Hindlimb muscle (tissue), 1 donor: ENCODE data around the gene EGFR. TPM values are rescaled to one million over a fixed set of nuclear protein-coding genes. Genes with fewer than 3 reads are reported as not detected.

Experiments
- DNase-seq: peaks from one replicate; pipeline ENCODE4 v3.0.0-alpha.2; 2013
- polyA plus RNA-seq: library from polyadenylated mRNA; unstranded; fragments of 120-200 nt; gene quantifications from one replicate; pipeline ENCODE4 v1.2.1, GENCODE V29; 2013; ENCODE audit not compliant: insufficient read length

The EGFR gene
- polyA plus RNA-seq, 1 donor: 21.0 TPM

DNA sequence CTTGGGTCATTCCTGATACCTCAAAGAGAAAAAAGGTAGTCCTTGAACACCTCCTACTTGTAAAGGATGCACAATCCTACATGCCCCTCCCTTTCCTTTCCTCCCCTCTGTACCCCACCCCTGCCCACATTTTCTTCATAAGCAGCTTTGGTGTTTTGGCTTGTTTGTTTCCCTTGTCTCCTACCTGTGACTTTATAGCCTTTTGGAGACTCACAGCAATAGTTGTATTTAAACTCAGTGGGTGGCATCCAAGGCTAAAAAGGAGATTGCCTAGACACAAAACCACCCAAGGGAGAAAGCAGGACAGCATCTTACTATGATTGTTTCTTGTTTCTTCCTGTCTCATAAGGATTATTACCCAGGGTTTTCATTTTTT is 63.4 kb downstream of the EGFR start:
- DNase-seq: no peak

DNA sequence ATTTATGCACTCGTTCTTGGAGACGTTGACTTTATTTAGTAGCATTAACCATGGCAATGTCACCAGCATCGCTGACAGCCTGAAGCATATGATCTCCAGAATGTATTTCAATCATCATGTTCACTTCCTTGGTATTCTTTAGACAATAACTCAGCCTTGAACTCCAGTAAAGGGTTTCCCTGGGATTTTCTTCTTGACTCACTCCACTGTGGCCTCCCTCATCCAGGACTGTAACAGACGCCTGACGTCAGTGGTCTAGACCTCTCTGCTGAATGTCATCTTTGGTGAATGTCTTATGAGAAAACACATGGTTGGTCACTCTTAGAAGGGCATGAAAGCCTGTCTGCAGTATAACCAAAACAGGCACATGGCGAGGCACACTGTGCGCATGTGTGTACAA is 64.4 kb downstream of the EGFR start:
- DNase-seq: no peak

DNA sequence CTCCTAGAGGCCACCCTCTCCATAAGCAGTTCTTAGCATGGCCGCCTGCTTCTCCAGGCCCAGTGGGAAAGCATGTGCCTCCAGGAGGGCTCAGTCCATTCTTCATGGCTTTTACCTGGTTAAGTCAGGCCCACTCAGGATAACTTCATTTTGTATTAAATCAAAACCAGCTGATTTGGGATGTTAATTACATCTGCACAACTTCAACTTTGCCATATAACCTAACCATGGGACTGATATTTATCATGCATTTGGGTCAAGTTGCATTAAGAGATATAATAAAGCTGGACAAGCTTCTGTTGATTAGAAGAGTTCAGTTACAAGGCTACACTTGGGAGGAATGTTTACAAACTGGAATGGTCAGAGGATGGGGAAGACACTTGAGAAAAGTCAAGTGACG is 65.5 kb downstream of the EGFR start:
- DNase-seq: no peak

DNA sequence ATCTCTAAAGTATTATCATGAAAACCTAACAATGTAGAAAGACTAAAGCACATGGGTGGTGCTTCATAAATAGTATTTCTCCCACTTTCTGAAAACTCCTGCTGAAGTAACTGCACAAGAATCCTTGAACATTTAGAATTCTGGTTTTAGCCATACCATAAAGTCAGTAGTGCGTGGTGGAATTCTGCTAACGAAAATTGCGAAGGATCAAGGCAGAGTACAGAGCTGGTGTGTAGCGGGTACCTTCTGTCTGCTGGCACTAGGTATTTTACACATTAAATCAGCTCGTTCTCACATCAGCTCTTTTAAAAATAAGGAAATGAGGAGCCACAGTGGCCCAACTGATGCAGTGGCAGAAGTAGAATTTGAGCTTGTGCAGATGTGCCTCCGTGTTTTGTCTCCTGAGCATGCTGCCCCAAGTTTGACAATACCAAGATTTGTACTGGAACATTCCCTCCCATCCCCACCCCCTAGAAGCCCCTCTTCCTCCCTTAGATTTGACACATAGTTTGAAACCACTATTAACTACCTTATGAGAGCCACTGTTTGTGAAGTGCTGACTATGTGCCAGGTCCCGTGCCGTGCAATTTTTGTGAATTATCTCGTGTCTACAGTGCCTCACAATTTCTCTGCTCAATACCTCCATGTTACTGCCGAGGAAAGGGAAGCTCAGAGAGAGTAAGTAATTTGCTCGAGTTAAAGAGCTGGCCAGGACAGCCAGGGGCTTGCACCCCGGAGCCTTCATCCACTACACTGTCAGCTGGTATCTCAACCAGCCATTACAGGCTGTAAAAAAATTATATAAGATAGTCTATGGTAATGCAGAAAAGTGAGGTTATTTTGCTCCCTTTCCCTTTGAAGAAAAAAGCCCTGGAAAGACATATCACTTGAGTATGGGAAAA is 66.9 kb downstream of the EGFR start:
- DNase-seq: no peak

DNA sequence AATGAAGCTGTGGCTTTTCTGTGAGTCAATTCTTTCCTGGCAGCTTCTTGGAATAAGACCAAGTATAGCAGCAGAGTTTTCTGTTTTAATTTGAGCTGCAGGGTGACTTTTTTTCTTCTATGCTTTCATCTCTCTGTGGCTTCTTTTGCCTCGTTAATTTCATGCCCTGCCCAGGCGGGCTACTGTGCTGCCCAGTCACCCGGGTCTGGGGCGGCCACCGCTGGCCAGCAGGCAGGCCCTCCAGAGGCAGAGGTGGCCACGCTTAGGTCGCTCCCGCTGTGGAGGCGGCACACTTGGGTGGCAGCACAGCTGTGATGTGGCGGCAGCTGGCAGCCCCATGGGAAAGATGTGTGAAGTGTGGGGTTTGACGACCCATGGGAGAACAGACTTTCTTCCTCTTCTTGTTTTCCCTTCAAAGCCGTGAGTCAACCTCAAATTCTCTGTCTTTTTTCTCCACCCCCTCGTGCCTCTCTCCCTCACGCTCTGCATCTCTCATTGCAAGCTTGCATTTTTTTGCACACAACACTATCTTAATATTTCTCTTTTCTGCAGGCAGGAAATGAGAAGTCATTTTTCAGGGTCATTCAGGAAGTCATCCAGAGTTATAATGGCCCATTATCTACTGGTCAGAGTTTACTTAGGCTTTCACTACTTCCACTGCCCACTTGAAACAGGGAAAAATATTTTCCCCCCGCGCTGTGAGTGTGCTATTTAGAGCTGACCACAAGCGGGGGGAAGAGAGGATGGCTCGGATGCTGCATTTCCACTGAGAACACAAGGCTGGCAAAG is 67.8 kb downstream of the EGFR start:
- no peak for DNase-seq

DNA sequence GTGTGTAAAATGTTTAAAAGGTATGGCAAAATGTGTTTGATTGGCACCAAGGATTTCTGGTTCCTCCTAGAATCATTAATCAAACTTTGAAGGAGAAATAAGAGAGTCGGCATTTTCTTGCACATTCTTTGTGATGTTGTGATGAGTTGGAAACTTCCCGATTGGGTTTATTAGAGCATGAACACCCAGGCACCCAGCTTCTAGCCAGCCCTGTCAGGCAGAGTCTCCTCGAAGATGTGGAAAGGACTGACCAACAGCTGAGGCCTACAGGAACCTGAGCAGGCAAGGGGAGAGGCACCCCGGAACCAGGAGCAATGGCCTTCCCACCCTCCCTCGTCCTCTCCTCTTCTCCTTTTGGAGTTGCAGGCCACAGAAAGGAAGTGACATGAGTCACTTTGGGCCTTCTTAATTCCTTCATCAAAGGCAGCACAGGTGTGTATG is 68.7 kb downstream of the EGFR start:
- DNase-seq: no peak

DNA sequence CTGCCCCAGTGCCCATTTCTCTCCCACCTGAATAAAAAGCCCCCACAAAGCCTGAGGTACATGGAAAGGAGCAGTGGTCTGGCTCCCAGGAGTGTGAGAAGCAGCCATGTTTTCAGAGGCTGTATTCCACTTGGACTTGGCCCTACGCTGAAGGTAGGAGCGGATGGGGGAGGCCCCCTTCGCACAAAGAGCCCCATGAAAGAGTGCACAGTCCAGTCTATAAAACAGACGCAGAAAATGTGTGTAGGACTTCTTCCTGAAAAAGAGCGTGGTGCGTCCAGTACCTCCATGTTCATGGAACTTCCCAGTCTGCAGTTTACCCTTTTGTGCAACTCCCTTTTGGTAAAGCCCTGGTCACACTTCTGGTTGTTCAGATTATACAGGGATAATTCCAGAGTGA is 69.3 kb downstream of the EGFR start:
- no peak for DNase-seq

DNA sequence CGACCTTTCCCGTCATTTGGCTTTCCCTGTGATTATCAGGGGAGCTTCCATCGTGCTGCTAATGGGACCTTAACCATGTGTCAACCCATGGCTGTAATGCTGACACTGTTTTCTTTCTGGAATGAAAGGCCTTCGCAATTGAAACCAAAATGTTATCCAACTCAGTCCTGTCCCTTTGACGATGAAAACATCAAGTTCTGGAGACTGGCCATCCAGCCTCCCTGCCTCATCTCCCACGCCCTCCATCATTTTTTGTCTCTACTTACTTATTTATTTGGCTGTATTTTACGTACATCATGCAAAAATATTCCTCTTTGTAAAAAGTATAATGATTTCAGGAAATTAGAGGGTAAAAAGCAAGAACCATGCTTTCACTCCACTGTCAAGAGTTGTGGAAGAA is 69.8 kb downstream of the EGFR start:
- DNase-seq: no peak

DNA sequence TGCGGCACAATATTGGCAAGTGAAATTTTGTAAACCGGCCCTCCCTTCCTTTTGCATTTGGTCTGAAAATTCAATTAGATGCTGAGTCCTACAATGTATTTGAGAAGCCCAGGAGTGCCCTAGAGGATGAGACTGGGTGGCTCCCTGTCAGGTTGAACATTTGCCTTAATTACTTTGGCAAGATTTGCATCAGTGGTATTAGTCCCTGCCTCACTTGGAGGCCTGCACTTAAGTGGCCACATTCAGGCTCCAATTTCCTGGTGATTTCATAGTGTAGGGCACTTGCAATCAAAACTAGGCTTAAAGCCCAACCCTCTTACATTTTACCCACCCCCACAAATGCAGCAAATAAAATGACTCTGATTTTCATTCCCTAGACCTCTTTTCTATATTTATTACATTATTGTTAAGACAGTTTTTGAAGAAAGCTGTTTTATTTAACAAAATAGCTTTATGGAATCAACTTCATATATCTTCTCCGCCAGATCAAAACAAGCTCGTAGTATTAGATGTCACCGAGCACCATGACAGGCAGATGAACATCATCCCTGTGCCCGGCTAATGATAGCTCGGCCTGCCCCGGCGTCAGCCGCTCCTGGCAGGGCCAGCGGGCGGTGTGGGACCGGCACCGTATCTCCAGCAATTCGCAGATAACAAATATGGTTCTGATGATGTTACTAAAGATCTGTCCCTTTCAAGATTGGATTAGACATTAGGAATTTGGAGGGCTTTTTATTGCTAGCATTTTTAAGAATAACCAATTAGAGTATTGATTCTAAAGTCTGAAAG is 73.6 kb downstream of the EGFR start:
- no peak for DNase-seq

DNA sequence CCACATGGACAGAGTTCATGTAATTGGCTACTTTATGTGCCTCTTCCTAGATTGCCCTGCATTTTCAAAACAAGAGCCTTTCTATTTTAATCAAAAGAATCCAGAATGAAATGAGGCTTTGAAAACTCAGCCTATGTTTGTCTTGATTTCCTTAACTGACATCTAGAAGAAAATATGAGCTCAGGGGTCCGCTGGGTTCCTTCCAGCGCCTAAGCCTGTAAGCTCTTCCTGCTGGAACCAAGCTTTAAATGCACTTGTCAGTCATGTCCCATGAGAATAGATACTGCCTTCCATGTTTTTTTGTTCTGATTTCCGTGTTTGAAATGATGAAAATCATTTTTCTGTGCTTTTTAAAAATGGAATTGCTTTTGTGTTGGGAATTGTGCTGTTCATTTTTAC is 74.2 kb downstream of the EGFR start:
- no peak for DNase-seq

DNA sequence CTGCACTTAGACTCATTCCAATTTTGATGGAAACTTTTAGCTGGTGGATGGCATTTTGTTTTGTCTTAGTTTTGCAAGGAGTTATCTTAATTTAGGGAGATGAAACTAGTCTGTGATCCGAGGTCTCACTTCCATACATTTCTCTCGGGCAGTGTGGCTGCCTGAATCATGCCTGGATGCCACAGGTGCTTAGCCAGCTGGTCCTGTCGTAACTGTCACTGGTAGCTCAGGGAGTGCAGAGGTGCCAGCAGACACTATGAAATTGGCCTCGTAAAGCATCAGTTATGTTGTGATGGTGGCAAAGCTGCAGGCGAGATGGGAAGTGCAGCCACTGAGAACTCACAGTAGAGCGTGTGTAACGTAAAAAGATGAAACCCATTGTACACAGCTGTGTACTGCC is 74.9 kb downstream of the EGFR start:
- no peak for DNase-seq

DNA sequence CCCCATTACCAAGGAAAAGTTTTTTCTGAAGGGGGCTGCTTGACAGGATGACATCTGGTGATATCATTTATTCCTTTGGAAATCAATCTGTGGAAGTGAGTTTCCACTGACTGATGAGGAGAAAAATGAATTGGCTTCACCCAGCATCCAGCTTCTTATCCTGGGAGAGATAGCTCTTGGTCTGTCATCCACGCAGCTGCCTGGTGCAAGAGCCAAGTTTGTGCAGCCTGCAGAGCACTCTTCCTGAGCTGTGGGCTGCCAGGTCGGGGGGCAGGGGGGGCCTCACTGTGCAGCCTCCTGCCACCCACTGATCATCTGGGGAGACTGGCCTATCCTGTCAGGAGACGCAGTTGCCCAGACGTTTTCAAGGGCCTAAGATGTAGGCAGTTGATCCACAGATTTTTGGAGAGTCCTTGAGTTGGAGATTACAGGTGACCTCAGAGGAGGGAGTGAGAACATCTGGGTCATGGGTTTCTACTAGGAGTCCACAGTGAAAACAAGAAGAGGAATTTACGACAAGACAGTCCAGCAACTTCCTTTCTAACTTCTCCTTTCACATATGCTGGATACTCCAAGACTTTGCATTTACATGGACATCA is 75.4 kb downstream of the EGFR start:
- no peak for DNase-seq

DNA sequence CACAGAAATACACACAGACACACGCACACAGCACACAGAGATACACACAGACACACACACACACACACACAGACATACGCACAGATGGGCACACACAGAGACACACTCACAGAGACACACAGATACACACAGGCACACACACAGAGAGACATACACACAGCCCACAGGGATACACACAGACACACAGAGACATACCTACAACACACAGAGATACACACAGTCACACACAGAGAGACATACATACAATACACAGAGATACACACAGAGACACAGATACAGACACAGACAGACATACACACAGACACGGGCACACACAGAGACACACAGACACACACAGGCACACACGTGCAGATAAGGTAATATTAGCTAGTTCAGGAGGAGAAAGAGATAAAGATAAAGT is 76.9 kb downstream of the EGFR start:
- DNase-seq: no peak

DNA sequence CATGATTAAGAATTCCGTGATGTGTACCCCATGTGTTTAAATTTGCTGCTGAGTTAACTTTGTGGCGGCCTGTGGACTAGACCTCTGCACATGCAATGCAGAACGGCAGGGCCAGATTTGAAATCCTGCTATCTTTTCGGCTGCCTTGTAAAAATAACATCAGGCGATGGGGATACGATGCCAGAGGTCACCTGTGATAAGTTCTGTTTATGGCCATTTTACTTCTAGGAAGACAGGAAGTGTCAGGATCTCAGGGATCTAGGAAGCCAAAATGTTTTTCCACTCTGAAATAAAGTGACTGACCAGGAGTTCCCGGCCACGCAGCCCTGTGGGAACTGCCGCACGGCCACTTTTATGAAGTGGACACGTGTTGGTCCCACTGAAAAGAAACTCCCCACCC is 77.5 kb downstream of the EGFR start:
- DNase-seq: no peak

DNA sequence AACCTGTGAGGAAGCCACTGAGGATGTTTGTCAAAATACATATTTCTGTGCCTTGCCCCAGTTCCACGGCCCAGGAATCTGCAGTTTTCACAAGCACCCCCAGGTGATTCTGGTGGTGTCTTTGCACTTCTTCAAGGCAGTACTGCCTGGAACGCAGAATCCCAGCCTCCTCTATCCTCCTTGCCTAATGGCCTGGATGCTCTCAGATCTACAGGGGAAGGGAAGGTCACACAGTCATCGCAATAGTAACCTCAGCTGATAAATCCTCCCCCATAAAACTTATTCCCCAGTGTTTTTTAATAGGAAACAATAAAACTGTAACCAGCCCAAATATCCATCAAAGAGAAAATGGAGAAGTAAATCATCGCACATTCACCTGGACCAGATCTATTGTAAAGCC is 78.3 kb downstream of the EGFR start:
- DNase-seq: no peak

DNA sequence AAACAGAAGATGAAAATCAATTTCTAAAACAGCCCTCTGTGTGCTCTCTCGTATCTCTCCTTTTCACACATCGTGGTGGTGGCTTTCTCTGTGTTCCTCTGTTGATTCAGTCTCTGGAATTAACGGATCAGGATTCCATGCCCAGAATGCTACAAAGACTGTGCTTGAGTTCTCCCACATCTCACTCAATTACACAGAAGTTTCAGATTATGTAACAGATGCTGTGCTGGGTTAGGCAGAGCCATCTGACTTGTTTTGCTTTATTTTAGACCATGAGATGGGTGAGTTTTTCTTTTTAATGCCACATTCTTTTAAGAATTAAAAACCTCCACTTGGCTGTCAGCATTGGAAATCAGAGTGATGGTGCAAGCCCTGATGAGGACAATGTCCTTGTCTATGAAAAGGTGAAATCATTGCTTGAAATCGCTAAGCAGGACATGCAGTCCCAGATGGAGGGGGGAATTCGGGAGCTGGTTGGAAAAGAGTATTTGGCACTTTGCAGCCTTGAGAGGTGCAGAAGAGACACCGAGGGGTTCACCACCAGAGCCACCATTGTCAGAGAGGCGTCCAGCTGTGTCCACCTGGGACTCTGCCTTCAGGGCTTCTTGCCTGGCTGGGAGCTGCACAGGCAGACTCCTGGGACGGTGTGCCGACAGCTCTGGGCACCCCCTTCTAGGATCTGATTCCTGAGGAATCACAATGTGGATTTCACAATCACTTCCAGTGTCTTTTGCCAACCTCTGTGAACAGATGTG is 80.4 kb downstream of the EGFR start:
- no peak for DNase-seq

DNA sequence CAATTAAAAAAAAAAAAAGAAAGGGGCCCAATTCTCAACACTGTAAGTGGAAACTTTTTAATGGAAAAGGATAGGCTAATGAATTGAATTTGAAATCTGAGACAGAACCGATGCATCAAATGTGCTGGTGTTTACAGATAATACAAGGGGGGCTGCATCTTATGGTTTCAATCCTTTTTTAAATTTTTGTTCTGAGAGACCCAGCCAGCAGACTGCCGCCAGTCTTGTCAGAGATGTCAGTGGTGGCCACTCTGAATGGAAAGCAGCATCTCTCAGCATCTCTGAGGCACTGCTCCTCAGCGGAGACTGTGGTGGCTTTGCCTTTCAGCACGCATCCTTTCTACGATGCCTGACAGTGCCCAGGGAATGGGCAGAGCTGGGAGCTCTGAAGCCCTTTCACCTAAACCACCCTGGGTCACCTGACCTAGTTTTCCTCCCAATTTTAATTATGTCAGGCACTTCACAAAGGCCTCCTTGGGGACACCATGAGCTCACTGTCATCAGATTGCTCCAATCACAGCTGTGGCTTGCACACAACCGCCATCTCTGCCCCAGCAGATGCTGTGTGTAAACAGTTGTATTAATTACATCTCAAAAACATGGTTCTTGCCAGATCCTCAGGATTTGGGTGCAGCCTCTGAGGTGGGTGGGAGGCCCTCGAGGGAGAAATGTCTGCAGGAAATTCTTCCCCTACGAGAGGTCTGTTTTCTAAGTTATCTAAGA is 81.2 kb downstream of the EGFR start:
- no peak for DNase-seq

DNA sequence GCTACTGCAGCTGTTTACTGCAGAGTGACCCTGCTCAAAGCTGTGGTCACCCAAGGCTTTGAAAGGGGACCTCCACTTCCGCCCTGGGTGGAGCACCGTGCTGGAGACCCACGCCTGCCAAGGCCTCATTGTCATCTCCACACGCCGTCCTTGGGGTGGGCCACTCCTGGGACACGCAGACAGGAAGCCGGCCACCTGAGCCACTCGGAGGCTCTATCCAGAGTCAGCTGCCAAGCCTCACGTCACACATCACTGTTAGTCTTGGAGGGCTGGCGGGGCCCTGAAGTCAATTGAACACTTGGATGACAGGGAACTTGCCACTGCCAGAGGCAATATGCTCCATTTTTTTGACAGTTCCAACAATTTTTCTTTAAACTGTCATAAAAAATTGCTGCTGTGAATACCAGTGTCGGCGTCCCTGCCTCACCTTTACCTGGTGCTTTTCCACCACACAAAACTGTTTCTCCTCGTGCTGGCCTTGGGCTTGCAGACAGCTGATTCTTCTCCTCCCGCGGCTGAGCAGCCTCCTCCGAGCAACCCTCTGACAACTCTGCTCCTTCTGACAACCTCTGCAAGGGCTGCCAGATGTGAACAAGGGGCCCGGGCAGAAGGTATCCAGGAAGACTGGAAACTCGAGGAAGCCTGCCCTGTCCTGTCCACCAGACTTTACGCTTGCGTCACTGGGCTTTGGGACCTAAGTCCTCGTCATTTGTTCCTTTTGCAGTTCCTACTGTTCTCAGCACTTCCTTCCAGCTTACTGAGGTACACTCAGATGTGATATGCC is 81.9 kb downstream of the EGFR start:
- DNase-seq: peak; percentile 85

DNA sequence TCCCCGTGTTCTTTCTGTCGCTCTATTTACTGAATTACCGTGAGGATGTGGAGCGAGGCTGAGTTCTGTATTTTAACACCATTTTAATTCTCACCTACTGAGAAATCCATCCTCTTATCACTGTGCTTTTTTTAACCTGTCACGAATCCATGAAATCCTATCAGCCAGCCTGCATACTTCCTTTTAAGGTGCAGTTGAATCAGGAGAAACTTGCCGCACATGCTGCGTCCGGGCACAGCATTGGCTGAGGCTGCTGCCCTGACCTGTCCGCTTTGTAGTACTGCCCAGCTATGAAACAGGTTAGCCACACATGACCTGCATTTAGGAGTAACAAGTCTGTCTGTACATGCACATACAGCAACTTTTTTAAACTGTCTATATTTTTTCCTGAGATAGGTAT is 82.5 kb downstream of the EGFR start:
- no peak for DNase-seq

DNA sequence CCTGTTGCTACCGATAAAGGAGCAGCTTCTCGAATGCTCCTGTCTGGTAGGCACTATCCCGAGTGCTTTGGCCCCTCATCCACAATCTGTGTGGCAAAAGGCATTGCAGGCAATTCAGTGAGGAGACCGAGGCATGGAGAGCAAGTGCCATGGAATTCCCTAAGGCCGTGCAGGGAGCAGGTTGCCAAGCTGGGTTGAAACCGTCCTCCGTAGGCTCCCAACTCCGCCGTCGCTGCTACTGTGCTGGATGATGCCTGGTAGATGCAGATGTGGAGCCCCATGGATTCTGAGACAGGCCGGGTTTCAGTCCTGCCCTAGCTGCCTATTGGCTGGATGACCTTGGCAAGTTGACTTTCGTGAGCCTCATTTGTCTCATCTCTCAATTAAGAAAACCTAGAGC is 85.3 kb downstream of the EGFR start:
- no peak for DNase-seq
